Tibial artery (tissue), 4 donors: ENCODE data around the gene ARHGAP33.

Source experiments
- DNase-seq, 2 donors: peaks; one replicate each; pipeline ENCODE4 v3.0.0-alpha.2; 2019
- H3K27ac ChIP-seq, 2 donors: fragments of 200-600 bp; sonication (generic) in 1 of 2; 1 replicate in 1 of 2; 2 replicates in 1 of 2; pipeline ENCODE4 v1.5.1; 2018 to 2019; ENCODE audit warnings: mild to moderate bottlenecking in 1 of 2
- H3K27me3 ChIP-seq, 2 donors: fragments of 200-600 bp; sonication (generic) in 1 of 2; one replicate each; pipeline versions ENCODE4 v1.5.1 to v1.6.0; 2016 to 2019
- H3K36me3 ChIP-seq, 3 donors: fragments of 200-600 bp; sonication (generic) in 2 of 3; one replicate each; pipeline ENCODE4 v1.5.1; 2016 to 2019; ENCODE audit warnings: mild to moderate bottlenecking in 2 of 3
- H3K4me1 ChIP-seq, 4 donors: fragments of 200-600 bp; sonication (generic) in 2 of 4; 1 replicate in 3 of 4; 2 replicates in 1 of 4; pipeline ENCODE4 v1.5.1; 2016 to 2019
- H3K4me3 ChIP-seq, 2 donors: fragments of 200-600 bp; sonication (generic) in 1 of 2; 1 replicate in 1 of 2; 2 replicates in 1 of 2; pipeline ENCODE4 v1.5.1; 2018 to 2019; ENCODE audit warnings: mild to moderate bottlenecking in 2 of 2
- H3K9me3 ChIP-seq, 3 donors: fragments of 200-600 bp; sonication (generic) in 1 of 3; one replicate each; pipeline ENCODE4 v1.5.1; 2016 to 2019
- intact Hi-C: fragments of 100-400 bp; cut with DNase I; formaldehyde crosslinking; loops from one replicate; pipeline ENCODE4 v1.15.0; 2023; ENCODE audit warnings: low total_unique reads
- TF ChIP-seq, protein P1 (sequence below), 2 experiments: fragments of 200-600 bp in 1 of 2; fragments of 450-650 bp in 1 of 2; IDR thresholded peaks; one replicate each; pipeline ENCODE4 v1.5.1; 2017 to 2019; ENCODE audit warnings: antibody characterized with exemption in 2 of 2, mild to moderate bottlenecking in 1 of 2, moderate library complexity in 1 of 2

The ARHGAP33 gene

DNA sequence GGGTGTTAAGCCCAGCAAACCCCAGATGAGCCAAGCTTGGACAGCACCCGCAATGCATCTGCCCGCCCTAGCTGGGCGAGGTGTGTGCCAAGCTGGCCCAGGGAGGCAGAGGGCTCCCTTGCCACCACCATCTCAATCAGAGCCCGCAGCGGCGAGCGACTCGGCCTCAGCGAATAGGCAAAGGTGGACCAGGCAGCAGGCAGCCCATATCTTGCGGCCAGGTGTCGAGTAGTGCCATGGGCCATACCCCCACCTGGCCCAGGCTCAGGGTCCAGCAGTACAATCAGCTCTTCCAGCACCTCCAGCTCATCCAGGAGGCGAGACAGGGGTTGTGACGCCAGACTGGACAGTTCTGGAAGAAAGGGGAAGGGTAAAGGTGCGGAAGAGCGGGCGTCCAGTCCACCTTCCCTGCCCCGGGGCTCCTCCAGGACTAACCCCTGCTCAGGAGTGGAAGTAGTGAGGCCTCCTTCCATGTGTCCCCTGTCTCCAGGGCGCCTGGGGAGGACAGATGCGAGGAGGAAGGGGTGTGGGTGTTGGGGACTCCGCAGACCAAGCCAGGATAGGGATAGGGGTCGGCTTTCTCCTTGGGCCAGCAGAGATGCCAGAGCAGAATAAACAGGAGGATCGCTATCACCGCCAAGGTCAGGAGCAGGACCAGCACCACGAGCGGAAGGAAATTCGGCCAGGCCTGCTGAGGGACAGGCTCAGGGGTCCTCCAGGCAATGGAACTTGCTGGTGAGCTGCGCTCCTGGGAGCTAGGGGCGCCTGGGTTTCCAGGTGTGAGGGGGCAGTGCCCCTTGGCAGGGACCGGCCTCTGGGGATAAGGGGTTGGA is 35.9 kb upstream of the ARHGAP33 start:
- TF ChIP-seq, protein P1, sequence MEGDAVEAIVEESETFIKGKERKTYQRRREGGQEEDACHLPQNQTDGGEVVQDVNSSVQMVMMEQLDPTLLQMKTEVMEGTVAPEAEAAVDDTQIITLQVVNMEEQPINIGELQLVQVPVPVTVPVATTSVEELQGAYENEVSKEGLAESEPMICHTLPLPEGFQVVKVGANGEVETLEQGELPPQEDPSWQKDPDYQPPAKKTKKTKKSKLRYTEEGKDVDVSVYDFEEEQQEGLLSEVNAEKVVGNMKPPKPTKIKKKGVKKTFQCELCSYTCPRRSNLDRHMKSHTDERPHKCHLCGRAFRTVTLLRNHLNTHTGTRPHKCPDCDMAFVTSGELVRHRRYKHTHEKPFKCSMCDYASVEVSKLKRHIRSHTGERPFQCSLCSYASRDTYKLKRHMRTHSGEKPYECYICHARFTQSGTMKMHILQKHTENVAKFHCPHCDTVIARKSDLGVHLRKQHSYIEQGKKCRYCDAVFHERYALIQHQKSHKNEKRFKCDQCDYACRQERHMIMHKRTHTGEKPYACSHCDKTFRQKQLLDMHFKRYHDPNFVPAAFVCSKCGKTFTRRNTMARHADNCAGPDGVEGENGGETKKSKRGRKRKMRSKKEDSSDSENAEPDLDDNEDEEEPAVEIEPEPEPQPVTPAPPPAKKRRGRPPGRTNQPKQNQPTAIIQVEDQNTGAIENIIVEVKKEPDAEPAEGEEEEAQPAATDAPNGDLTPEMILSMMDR (IDR thresholded peaks at IDR 0.05): no peak
- DNase-seq: no peak
- peak overlapping the region; percentile 58 to 72 for H3K4me3 ChIP-seq
- H3K27ac ChIP-seq: peak overlapping the region; percentile 79 to 90
- intact Hi-C loops: no loop called here
- peaks cover 15 to 54% (median 45%) of the 10 kb centered on the region in 3 donors for H3K36me3 ChIP-seq
- no peaks in the 10 kb centered on the region for H3K27me3 ChIP-seq
- H3K9me3 ChIP-seq: no peaks in the 10 kb centered on the region
- peaks cover 0 to 32% (median 21%) of the 10 kb centered on the region in 4 donors for H3K4me1 ChIP-seq

DNA sequence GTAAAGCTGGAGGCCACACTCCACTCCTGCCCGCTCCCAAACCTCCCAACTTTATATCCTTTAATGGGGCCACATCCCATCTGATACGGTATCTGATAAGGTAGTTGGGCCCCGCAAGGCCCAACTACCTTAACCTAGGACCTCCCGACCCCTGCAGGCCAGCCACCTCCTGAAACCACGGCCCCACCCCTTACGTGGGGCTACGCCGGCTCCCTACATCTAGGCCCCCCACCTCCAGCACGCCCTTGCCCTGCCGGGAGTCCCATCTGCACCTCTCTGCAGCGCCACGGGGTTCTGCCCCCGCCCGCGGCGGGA is 35.3 kb upstream of the ARHGAP33 start:
- no peaks in the 10 kb centered on the region for H3K27me3 ChIP-seq
- peak overlapping the region; percentile 58 to 72 for H3K4me3 ChIP-seq
- H3K36me3 ChIP-seq: peaks cover 15 to 48% (median 39%) of the 10 kb centered on the region in 3 donors
- peak overlapping the region; percentile 79 to 90 for H3K27ac ChIP-seq
- no peak for DNase-seq
- intact Hi-C loops: no loop called here
- H3K9me3 ChIP-seq: no peaks in the 10 kb centered on the region
- TF ChIP-seq, protein P1 (IDR thresholded peaks at IDR 0.05): no peak
- peaks cover 0 to 35% (median 22%) of the 10 kb centered on the region in 4 donors for H3K4me1 ChIP-seq

GRCh38 chr19:35740423-35741202 is 34.8 kb upstream of the ARHGAP33 start:
- TF ChIP-seq, protein P1 (IDR thresholded peaks at IDR 0.05): no peak
- H3K4me1 ChIP-seq: peaks cover 0 to 35% (median 22%) of the 10 kb centered on the region in 4 donors
- no peaks in the 10 kb centered on the region for H3K9me3 ChIP-seq
- H3K27ac ChIP-seq: peak overlapping the region; percentile 79 to 90
- DNase-seq: peak; percentile 99
- H3K4me3 ChIP-seq: peak overlapping the region; percentile 58 to 72
- no peaks in the 10 kb centered on the region for H3K27me3 ChIP-seq
- peaks cover 15 to 43% (median 34%) of the 10 kb centered on the region in 3 donors for H3K36me3 ChIP-seq
- intact Hi-C loops: no loop called here

DNA sequence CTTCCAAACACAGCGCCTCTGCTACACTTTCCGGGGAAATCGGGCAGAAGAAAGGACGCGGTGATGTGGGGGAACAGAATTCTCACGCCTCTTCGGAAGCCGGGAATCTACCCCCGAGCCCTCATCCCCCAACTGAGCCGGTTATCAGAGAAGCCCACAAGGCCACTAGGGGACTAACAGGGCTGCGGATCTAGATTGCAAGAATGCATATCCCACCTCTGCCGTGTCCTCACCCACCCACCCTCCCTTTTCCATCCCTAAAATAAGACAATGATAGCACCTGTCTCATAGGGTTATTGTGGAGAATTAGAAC is 34.2 kb upstream of the ARHGAP33 start:
- peaks cover 15 to 37% (median 28%) of the 10 kb centered on the region in 3 donors for H3K36me3 ChIP-seq
- H3K4me1 ChIP-seq: peaks cover 0 to 40% (median 26%) of the 10 kb centered on the region in 4 donors
- no peaks in the 10 kb centered on the region for H3K27me3 ChIP-seq
- DNase-seq: no peak
- H3K9me3 ChIP-seq: no peaks in the 10 kb centered on the region
- intact Hi-C loops: no loop called here
- TF ChIP-seq, protein P1 (IDR thresholded peaks at IDR 0.05): no peak
- H3K4me3 ChIP-seq: peak overlapping the region; percentile 58 to 72
- H3K27ac ChIP-seq: peak overlapping the region; percentile 79 to 90

DNA sequence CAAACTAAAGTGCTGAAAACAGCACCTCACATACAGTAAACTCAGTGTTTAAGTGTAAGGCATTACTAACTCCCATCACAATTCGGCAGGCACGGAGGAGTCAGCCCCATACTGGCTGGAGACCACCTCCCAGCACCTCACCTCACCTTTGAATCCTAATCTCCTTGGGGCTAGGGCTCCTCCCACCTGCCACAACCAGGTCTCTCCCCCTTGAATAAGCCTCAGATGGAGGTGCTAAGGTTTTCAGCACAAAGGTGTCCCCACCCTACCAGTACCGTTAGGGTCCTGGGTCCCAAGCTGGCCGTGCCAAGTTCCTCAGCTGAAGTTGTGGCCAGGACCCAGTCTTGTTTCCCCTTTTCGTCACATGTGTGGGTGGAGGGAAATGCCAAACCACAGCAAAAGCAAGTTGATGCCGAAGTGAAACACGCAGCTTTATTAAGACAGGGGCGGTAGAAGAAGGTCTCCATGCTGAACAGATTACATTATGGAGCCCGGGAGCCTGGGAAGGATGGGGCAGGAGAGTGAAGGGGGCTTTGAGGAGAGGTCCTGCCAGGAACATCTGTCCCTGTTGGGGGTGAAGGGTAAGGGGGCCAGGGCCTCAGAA is 33.1 kb upstream of the ARHGAP33 start, which contains the start of gene IGFLR1:
Gene IGFLR1 (minus strand): TSS at position 332 of the 604 bp plus-strand sequence. CDS start 1,272 bp downstream, outside the sequence.
- peak within 1 kb of the TSS; percentile 58 to 72 for H3K4me3 ChIP-seq
- intact Hi-C loops: no loop called here

More for the DNA sequence above, 33.1 kb upstream of the ARHGAP33 start, which contains the start of gene IGFLR1:
- H3K27ac ChIP-seq: peak within 1 kb of the TSS; percentile 79 to 90
- H3K4me1 ChIP-seq: peaks cover 0 to 47% (median 32%) of the 10 kb centered on the region in 4 donors
- no peak for DNase-seq
- no peaks in the 10 kb centered on the region for H3K27me3 ChIP-seq
- H3K36me3 ChIP-seq: peaks cover 15 to 27% (median 17%) of the 10 kb centered on the region in 3 donors
- TF ChIP-seq, protein P1 (IDR thresholded peaks at IDR 0.05): no peak
- H3K9me3 ChIP-seq: no peaks in the 10 kb centered on the region
